ENCODE results near the gene RAB11FIP4. TPM values are rescaled to one million over a fixed set of nuclear protein-coding genes. Genes with fewer than 3 reads are reported as not detected.

The RAB11FIP4 gene
- total RNA-seq, 4 donors from 2014 or later = 41.0 to 173 (median 53.7) TPM

GRCh38 chr17:31508288-31509094 is 117.0 kb downstream of the RAB11FIP4 start:
- DNase-seq = no peak
- TF ChIP-seq POLR2A (IDR thresholded peaks at IDR 0.05) = no peak
- no peak for TF ChIP-seq EP300 (IDR thresholded peaks at IDR 0.05; ENCODE audit: low read depth)
- TF ChIP-seq, protein P1, sequence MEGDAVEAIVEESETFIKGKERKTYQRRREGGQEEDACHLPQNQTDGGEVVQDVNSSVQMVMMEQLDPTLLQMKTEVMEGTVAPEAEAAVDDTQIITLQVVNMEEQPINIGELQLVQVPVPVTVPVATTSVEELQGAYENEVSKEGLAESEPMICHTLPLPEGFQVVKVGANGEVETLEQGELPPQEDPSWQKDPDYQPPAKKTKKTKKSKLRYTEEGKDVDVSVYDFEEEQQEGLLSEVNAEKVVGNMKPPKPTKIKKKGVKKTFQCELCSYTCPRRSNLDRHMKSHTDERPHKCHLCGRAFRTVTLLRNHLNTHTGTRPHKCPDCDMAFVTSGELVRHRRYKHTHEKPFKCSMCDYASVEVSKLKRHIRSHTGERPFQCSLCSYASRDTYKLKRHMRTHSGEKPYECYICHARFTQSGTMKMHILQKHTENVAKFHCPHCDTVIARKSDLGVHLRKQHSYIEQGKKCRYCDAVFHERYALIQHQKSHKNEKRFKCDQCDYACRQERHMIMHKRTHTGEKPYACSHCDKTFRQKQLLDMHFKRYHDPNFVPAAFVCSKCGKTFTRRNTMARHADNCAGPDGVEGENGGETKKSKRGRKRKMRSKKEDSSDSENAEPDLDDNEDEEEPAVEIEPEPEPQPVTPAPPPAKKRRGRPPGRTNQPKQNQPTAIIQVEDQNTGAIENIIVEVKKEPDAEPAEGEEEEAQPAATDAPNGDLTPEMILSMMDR (IDR thresholded peaks at IDR 0.05) = peak in 1 of 5 experiments; percentile 22
- TF ChIP-seq POLR2AphosphoS5 (IDR thresholded peaks at IDR 0.05) = peak in 1 of 3 donors; percentile 34
- Histone ChIP-seq H3K27ac (peak overlapping the region; percentile 51 to 62 (median 52)), H3K27me3 (no peaks in the 10 kb centered on the region), H3K9me3 (no peaks in the 10 kb centered on the region), H3K4me1 (peaks cover 0 to 20% (median 3%) of the 10 kb centered on the region in 4 donors), H3K36me3 (no peaks in the 10 kb centered on the region), H3K4me3 (peak overlapping the region in 1 of 4 donors; percentile 4)
- WGBS, 2 donors (ENCODE audit: low coverage in 1 of 2) = 61% methylated on average over 12 of the region's 13 CpGs; no CpG with 5 or more reads in 1 of the 2 donors
- intact Hi-C loops (cut with DNase I; ENCODE audit: low total_unique reads) = no loop called here
- in situ Hi-C loops (cut with MboI; ENCODE audit: low pct_ligation_motif_present in 1 of 4, low pct_unique_long_range_greater_than_20kb in 1 of 4, low sequenced_read_pairs in 3 of 4) = no loop called here

DNA sequence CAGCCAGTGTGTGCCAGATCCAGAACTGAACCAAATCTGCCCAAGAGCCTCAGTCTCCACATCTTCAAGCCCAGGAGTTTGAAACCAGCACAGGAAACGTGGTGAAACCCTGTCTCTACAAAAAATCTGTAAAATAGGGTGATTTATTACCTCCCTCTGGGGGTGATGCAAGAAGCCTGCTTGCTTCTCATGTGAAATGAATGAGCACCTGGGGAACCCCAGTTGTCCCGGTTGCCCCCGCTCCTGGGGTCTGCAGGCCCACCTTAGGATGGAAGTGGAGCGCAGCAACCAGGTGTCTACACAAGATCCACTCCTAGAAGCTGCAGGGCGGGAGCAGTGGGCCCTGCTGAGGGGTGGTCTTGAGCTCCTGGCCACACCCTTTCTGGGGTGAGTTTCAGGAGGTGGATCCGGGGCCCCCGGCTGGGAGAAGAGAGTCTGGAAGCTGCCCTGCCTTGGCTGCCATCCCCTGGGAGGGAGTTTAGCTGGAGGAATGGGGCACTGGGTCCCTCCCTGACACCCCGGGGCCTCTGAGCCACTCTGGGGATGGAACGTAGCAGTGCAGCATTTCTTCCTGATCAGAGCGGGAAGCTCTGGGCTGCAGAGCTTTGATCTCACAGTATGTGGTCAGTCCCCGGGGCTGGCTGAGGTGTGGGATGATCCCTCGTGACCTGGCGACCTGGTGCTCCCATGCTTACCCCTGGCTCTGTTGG is 117.8 kb downstream of the RAB11FIP4 start:
- no peaks in the 10 kb centered on the region for H3K9me3 ChIP-seq
- DNase-seq = no peak
- intact Hi-C loops (cut with DNase I; ENCODE audit: low total_unique reads) = no loop called here
- no peaks in the 10 kb centered on the region for H3K36me3 ChIP-seq
- WGBS, 2 donors (ENCODE audit: low coverage in 1 of 2) = 54% methylated on average over 13 of the region's 13 CpGs; no CpG with 5 or more reads in 1 of the 2 donors
- TF ChIP-seq, protein P1 (IDR thresholded peaks at IDR 0.05) = no peak
- TF ChIP-seq EP300 (IDR thresholded peaks at IDR 0.05; ENCODE audit: low read depth) (no peak), POLR2A (IDR thresholded peaks at IDR 0.05) (no peak), POLR2AphosphoS5 (IDR thresholded peaks at IDR 0.05) (no peak)
- H3K4me1 ChIP-seq = peaks cover 0 to 20% (median 3%) of the 10 kb centered on the region in 4 donors
- in situ Hi-C loops (cut with MboI; ENCODE audit: low pct_ligation_motif_present in 1 of 4, low pct_unique_long_range_greater_than_20kb in 1 of 4, low sequenced_read_pairs in 3 of 4) = no loop called here
- H3K4me3 ChIP-seq = peak overlapping the region in 1 of 4 donors; percentile 4
- H3K27me3 ChIP-seq = no peaks in the 10 kb centered on the region
- peak overlapping the region; percentile 5 to 62 (median 51) for H3K27ac ChIP-seq

DNA sequence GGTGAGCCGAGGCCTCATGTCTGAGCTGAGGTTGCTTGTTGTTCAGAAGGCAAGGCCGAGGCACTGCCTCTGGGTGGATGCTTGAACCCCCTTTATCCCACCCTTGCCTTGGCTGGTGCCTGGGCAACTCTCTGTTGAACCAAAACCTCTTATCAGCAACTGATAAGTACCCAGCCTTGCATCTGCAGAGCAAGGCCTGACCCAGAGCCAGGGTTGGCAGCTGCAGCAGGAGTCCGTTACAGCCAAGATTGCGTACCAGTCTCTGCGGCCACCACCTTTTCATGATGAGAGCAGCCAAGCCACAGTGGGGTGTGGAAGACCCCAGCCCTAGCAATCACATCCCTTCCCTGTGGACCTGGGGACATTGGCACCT is 118.3 kb downstream of the RAB11FIP4 start:
- H3K9me3 ChIP-seq = no peaks in the 10 kb centered on the region
- H3K27me3 ChIP-seq = no peaks in the 10 kb centered on the region
- TF ChIP-seq EP300 (IDR thresholded peaks at IDR 0.05; ENCODE audit: low read depth) (no peak), POLR2AphosphoS5 (IDR thresholded peaks at IDR 0.05) (no peak), POLR2A (IDR thresholded peaks at IDR 0.05) (no peak)
- TF ChIP-seq, protein P1 (IDR thresholded peaks at IDR 0.05) = no peak
- peak overlapping the region in 3 of 4 donors; percentile 5 to 51 (median 51) for H3K27ac ChIP-seq
- 83% methylated on average over 5 of the region's 5 CpGs; no CpG with 5 or more reads in 1 of the 2 donors for WGBS, 2 donors (ENCODE audit: low coverage in 1 of 2)
- intact Hi-C loops (cut with DNase I; ENCODE audit: low total_unique reads) (no loop called here), in situ Hi-C loops (cut with MboI; ENCODE audit: low pct_ligation_motif_present in 1 of 4, low pct_unique_long_range_greater_than_20kb in 1 of 4, low sequenced_read_pairs in 3 of 4) (loop anchor here in 1 of 4 donors (10.0 kb wide), 1 partner anchor 65 kb away; no protein-coding TSS in a partner anchor)
- H3K4me3 ChIP-seq = no peak overlapping the region
- no peak for DNase-seq
- peaks cover 0 to 20% (median 3%) of the 10 kb centered on the region in 4 donors for H3K4me1 ChIP-seq
- H3K36me3 ChIP-seq = no peaks in the 10 kb centered on the region

All from transverse colon (tissue), 4 donors.